HepG2 (cell line): ENCODE measurements around the gene EMC8. TPM values are rescaled to one million over a fixed set of nuclear protein-coding genes. Genes with fewer than 3 reads are reported as not detected.
A peak's percentile ranks its signal among the peaks of the same experiment; 100 is the strongest.

Experiments
- ATAC-seq: fragments of 200-7000 bp; cut with Tn5 transposase; 3 replicates; pipeline ENCODE4 v1.9.1; 2020; ENCODE audit warnings: mild to moderate bottlenecking, moderate library complexity
- BruUV-seq: library from RNA; stranded (reverse); fragments of 400-500 nt; replicated peaks from 2 replicates; lab custom pipeline; 2021; lab: Mats Ljungman, UMichigan
- CTCF ChIA-PET: fragments of 300-600 bp; formaldehyde crosslinking; extraction: SDS; loops from one replicate; lab custom pipeline; 2021; ENCODE audit warnings: low total read pairs, inconsistent platforms, low intra/inter-chr PET ratio; lab: Yijun Ruan, JAX
- POLR2A ChIA-PET: fragments of 350-600 bp; sonication (Branson Sonifier 250); formaldehyde crosslinking; loops from one replicate; lab custom pipeline; 2020; ENCODE audit warnings: antibody characterized with exemption, inconsistent platforms; lab: Yijun Ruan, JAX
- DNase-seq: peaks from one replicate; pipeline ENCODE4 v3.0.0-alpha.2; 2015; ENCODE audit warnings: low spot score
- FAIRE-seq: peaks from 3 replicates; lab custom pipeline; 2011; peaks lifted over from hg19 to GRCh38; lab: Jason Lieb, UNC
- H2AFZ ChIP-seq: one replicate; pipeline ENCODE4 v1.6.1; 2011; ENCODE audit warnings: low read length, inconsistent platforms
- H3K27ac ChIP-seq: fragments of 300-600 bp; 3 replicates; pipeline ENCODE4 v1.8.0; 2011; ENCODE audit warnings: mixed run types, mild to moderate bottlenecking, mixed read lengths, low read length, inconsistent platforms; ENCODE audit not compliant: insufficient read depth; ENCODE audit errors: extremely low read length
- H3K27me3 ChIP-seq, 2 experiments: fragments of 200-600 bp in 1 of 2; 2 replicates in 1 of 2; 3 replicates in 1 of 2; pipeline versions ENCODE4 v1.6.0 to v1.8.0; 2011; ENCODE audit warnings: low read length in 2 of 2, mild to moderate bottlenecking in 2 of 2, moderate library complexity in 2 of 2, inconsistent platforms in 1 of 2; ENCODE audit not compliant: insufficient read depth in 2 of 2, control insufficient read depth in 1 of 2
- H3K36me3 ChIP-seq, 2 experiments: fragments of 200-600 bp in 1 of 2; replicated peaks in 1 of 2; 2 replicates in 1 of 2; 3 replicates in 1 of 2; pipeline versions ENCODE4 v1.5.1 to v1.8.0; 2011; ENCODE audit warnings: low read length in 2 of 2, inconsistent platforms in 1 of 2; ENCODE audit not compliant: insufficient read depth in 2 of 2, control insufficient read depth in 1 of 2
- H3K4me1 ChIP-seq: 2 replicates; pipeline ENCODE4 v1.5.1; 2012; ENCODE audit warnings: low read length, inconsistent platforms; ENCODE audit not compliant: insufficient read depth
- H3K4me2 ChIP-seq: 2 replicates; pipeline ENCODE4 v1.6.0; 2011; ENCODE audit warnings: low read depth, low read length, inconsistent platforms
- H3K4me3 ChIP-seq, 3 experiments: fragments of 200-600 bp in 1 of 3; sonication (generic), shearing (Covaris generic) in 1 of 3; replicated peaks in 1 of 3; 2 replicates each; pipeline ENCODE4 v1.5.1; 2011 to 2016; ENCODE audit warnings: low read length in 3 of 3, inconsistent platforms in 2 of 3, low read depth in 2 of 3, mild to moderate bottlenecking in 2 of 3, control low read depth in 1 of 3, mixed read lengths in 1 of 3; ENCODE audit not compliant: insufficient read depth in 1 of 3
- H3K79me2 ChIP-seq: one replicate; pipeline ENCODE4 v1.6.1; 2011; ENCODE audit warnings: low read length, inconsistent platforms; ENCODE audit not compliant: insufficient read depth
- H3K9ac ChIP-seq: 2 replicates; pipeline ENCODE4 v1.6.0; 2011; ENCODE audit warnings: mild to moderate bottlenecking, low read depth, low read length, inconsistent platforms; ENCODE audit not compliant: insufficient read depth
- H3K9me3 ChIP-seq: 2 replicates; pipeline ENCODE4 v1.5.1; 2012; ENCODE audit warnings: mild to moderate bottlenecking, low read length
- H4K20me1 ChIP-seq: 2 replicates; pipeline ENCODE4 v1.6.0; 2011; ENCODE audit warnings: inconsistent platforms, mild to moderate bottlenecking, low read length, moderate library complexity; ENCODE audit not compliant: insufficient read depth
- CEBPB ChIP-seq: IDR thresholded peaks from 2 replicates; pipeline ENCODE4 v1.6.1; 2011; ENCODE audit warnings: low read depth, low read length, improper control_type of control experiment, borderline replicate concordance
- CREB1 ChIP-seq, 2 experiments: fragments of 450-650 bp in 1 of 2; IDR thresholded peaks; 2 replicates each; pipeline ENCODE4 v1.6.1; 2016 to 2017; ENCODE audit warnings: control low read depth in 1 of 2, mild to moderate bottlenecking in 1 of 2, missing compliant biosample characterization in 1 of 2, missing genetic modification characterization in 1 of 2
- FOXO1 ChIP-seq: sonication (generic); formaldehyde crosslinking; IDR thresholded peaks from 2 replicates; pipeline ENCODE4 v1.4.0; 2020; ENCODE audit warnings: missing genetic modification reagents
- MATR3 ChIP-seq: sonication (generic); formaldehyde crosslinking; IDR thresholded peaks from 2 replicates; pipeline ENCODE4 v1.4.0; 2020; ENCODE audit warnings: missing genetic modification reagents
- MIER2 ChIP-seq: IDR thresholded peaks from 2 replicates; pipeline ENCODE4 v1.6.1; 2016; ENCODE audit warnings: missing biosample characterization, missing genetic modification reagents
- NR2C2 ChIP-seq: sonication (generic); formaldehyde crosslinking; IDR thresholded peaks from 2 replicates; pipeline ENCODE4 v1.4.0; 2020; ENCODE audit warnings: missing genetic modification reagents, mild to moderate bottlenecking, moderate library complexity, borderline replicate concordance
- SSRP1 ChIP-seq: IDR thresholded peaks from 2 replicates; pipeline ENCODE4 v1.6.1; 2016; ENCODE audit warnings: control low read depth
- ZNF121 ChIP-seq: sonication (generic); formaldehyde crosslinking; IDR thresholded peaks from 2 replicates; pipeline ENCODE4 v1.5.0; 2020; ENCODE audit warnings: mild to moderate bottlenecking, missing genetic modification reagents
- ZSCAN25 ChIP-seq: sonication (generic); formaldehyde crosslinking; IDR thresholded peaks from 2 replicates; pipeline ENCODE4 v1.8.0; 2022; ENCODE audit warnings: mild to moderate bottlenecking, missing genetic modification reagents
- WGBS: methylation state at CpG from one replicate; pipeline ENCODE4 v1.1.6; 2017; ENCODE audit warnings: low lambda C conversion rate; 5-methylcytosine and 5-hydroxymethylcytosine counted together
- in situ Hi-C: cut with HindIII; loops from 2 replicates; pipeline ENCODE4 v1.10.0; 2017; ENCODE audit warnings: low pct_unique_long_range_greater_than_20kb; ENCODE audit not compliant: extremely low pct_ligation_motif_present
- intact Hi-C: fragments of 100-400 bp; cut with micrococcal nuclease; formaldehyde crosslinking; loops from one replicate; pipeline ENCODE4 v1.10.0; 2022; ENCODE audit not compliant: unreplicated experiment
- polyA plus RNA-seq, 8 experiments: library from polyadenylated mRNA; depleted of rRNA in 3 of 8; stranded (reverse) in 7 of 8; unstranded in 1 of 8; fragments of >200 nt; fragmentation: Illumina TruSeq in 4 of 8; extraction: Trizol in 4 of 8; gene quantifications; 2 replicates each; pipeline versions ENCODE4 v1.2.1 to v1.2.3, GENCODE V29; 2011 to 2016; ENCODE audit warnings: low read depth in 4 of 8, missing spikeins in 1 of 8, mixed read lengths in 1 of 8; ENCODE audit not compliant: insufficient read depth in 1 of 8
- total RNA-seq, 5 experiments: library from RNA; depleted of rRNA; stranded (reverse); fragments of >200 nt; fragmentation: Illumina TruSeq; extraction: Trizol; gene quantifications; 2 replicates each; pipeline ENCODE4 v1.2.3, GENCODE V29; 2016; ENCODE audit warnings: low read depth in 1 of 5
- TF ChIP-seq, protein P1 (sequence below): sonication (generic); formaldehyde crosslinking; IDR thresholded peaks from 2 replicates; pipeline ENCODE4 v1.4.0; 2020; ENCODE audit warnings: missing genetic modification reagents, borderline replicate concordance
- TF ChIP-seq, protein P2 (sequence below): sonication (generic); formaldehyde crosslinking; conservative IDR thresholded peaks from 2 replicates; pipeline ENCODE4 v1.8.0; 2022; ENCODE audit warnings: missing genetic modification reagents
- TF ChIP-seq, protein P3 (sequence below): sonication (generic); formaldehyde crosslinking; IDR thresholded peaks from 2 replicates; pipeline ENCODE4 v1.4.0; 2020; ENCODE audit warnings: missing genetic modification reagents, borderline replicate concordance

Gene EMC8
- total and polyA plus RNA-seq, 2 of the 13 experiments (the other 11 are each of a cell fraction or from before 2014, with no cell fraction given): 55.0 to 76.0 TPM

DNA sequence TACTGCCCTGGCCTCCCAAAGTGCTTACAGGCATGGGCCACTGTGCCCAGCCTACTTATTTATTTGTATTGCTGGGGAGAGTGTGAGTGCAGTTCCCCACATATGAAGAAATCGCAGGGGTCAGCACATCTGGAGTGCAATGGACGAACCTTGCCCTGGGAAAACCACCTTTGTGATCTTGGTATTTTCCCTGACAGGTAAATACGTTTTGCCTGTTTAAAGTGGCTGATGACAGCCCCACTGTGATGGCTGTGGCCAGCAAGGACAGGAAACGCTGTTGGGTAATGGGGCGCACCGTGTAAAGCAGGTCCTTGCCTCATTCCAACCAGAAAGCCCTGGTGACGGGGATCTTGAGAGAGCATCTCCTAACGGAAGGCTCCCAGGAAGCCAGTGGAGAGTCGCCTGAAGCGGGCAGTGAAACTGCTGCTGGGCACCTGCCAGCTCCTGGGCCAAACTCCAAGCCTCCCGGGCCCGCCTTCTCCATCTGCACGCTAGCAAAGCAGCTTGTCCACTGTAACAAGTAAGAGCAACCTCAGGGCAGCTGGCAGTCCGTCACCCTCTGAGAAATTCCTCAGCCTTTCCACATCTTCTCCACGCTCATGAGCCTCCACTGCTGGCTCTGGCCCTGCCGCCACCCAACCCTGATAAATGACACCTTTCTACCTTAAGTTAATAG lies 17.5 kb downstream of the EMC8 start (continued):
- TF ChIP-seq, protein P1, sequence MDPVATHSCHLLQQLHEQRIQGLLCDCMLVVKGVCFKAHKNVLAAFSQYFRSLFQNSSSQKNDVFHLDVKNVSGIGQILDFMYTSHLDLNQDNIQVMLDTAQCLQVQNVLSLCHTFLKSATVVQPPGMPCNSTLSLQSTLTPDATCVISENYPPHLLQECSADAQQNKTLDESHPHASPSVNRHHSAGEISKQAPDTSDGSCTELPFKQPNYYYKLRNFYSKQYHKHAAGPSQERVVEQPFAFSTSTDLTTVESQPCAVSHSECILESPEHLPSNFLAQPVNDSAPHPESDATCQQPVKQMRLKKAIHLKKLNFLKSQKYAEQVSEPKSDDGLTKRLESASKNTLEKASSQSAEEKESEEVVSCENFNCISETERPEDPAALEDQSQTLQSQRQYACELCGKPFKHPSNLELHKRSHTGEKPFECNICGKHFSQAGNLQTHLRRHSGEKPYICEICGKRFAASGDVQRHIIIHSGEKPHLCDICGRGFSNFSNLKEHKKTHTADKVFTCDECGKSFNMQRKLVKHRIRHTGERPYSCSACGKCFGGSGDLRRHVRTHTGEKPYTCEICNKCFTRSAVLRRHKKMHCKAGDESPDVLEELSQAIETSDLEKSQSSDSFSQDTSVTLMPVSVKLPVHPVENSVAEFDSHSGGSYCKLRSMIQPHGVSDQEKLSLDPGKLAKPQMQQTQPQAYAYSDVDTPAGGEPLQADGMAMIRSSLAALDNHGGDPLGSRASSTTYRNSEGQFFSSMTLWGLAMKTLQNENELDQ: no peak
- TF ChIP-seq, protein P2, sequence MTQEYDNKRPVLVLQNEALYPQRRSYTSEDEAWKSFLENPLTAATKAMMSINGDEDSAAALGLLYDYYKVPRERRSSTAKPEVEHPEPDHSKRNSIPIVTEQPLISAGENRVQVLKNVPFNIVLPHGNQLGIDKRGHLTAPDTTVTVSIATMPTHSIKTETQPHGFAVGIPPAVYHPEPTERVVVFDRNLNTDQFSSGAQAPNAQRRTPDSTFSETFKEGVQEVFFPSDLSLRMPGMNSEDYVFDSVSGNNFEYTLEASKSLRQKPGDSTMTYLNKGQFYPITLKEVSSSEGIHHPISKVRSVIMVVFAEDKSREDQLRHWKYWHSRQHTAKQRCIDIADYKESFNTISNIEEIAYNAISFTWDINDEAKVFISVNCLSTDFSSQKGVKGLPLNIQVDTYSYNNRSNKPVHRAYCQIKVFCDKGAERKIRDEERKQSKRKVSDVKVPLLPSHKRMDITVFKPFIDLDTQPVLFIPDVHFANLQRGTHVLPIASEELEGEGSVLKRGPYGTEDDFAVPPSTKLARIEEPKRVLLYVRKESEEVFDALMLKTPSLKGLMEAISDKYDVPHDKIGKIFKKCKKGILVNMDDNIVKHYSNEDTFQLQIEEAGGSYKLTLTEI (CRISPR knock-in tag): no peak
- peak; percentile 34; the same call in 1 of the 2 replicates for TF ChIP-seq FOXO1 (CRISPR knock-in tag)
- TF ChIP-seq, all 625 proteins: peak for 33

DNA sequence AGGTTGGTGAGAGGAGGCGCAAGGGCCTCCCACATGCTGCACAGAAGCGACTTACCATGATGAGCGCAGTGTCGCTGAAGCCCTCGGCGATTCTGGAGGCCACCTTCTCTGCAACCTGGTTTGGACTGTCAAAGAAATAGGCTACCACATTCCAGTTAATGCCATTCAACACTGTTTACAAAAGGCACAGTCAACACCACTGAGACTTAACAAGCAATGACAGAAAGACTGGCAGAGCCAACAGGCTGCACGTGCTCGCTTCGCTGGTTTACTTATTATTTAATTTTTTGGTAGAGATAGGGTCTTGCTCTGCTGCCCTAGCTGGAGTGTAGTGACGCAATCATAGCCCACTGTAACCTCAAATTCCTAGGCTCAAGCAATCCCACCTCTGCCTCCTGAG lies 18.2 kb downstream of the EMC8 start:
- Histone ChIP-seq H2AFZ (no peak overlapping the region), H3K36me3 (peaks cover 27 to 74% of the 10 kb centered on the region in 2 experiments), H3K4me3 (no peak overlapping the region), H3K4me1 (peaks cover 25% of the 10 kb centered on the region), H3K9ac (no peak overlapping the region), H3K79me2 (peaks cover 5% of the 10 kb centered on the region)
- intact Hi-C loops: no loop called here
- ChIA-PET CTCF (no interaction called here), POLR2A (no interaction called here)
- DNase-seq: no peak
- WGBS: 86% methylated on average over 10 of the region's 10 CpGs
- no peak for TF ChIP-seq MATR3
- TF ChIP-seq SSRP1 (CRISPR knock-in tag): no peak
- peak; percentile 74 for TF ChIP-seq ZNF121 (CRISPR knock-in tag)
- TF ChIP-seq, protein P3, sequence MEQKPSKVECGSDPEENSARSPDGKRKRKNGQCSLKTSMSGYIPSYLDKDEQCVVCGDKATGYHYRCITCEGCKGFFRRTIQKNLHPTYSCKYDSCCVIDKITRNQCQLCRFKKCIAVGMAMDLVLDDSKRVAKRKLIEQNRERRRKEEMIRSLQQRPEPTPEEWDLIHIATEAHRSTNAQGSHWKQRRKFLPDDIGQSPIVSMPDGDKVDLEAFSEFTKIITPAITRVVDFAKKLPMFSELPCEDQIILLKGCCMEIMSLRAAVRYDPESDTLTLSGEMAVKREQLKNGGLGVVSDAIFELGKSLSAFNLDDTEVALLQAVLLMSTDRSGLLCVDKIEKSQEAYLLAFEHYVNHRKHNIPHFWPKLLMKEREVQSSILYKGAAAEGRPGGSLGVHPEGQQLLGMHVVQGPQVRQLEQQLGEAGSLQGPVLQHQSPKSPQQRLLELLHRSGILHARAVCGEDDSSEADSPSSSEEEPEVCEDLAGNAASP (CRISPR knock-in tag): no peak
- no peak for TF ChIP-seq MIER2 (CRISPR knock-in tag)
- TF ChIP-seq CREB1 (IDR thresholded peaks at IDR 0.05): no peak
- TF ChIP-seq CREB1 (CRISPR knock-in tag; IDR thresholded peaks at IDR 0.05): no peak
- no peak for TF ChIP-seq ZSCAN25 (CRISPR knock-in tag)
- no peak for TF ChIP-seq NR2C2 (CRISPR knock-in tag)
- TF ChIP-seq CEBPB: peak; percentile 47; the same call in 1 of the 2 replicates
- TF ChIP-seq, all 625 proteins: peak for 2
- no peaks in the 10 kb centered on the region for H3K9me3 ChIP-seq
- peaks cover 13% of the 10 kb centered on the region; the same call in 1 of the 2 replicates for H4K20me1 ChIP-seq
- H3K27ac ChIP-seq: no peak overlapping the region
- in situ Hi-C loops: no loop called here
- H3K4me2 ChIP-seq: no peak overlapping the region
- no peak for FAIRE-seq
- H3K27me3 ChIP-seq: no peaks in the 10 kb centered on the region
- no peak for ATAC-seq
- BruUV-seq: no TSS peak
